Upper lobe of left lung (tissue), 6 donors: Measurements from ENCODE around the gene GPR180. TPM values are rescaled to one million over a fixed set of nuclear protein-coding genes. Genes with fewer than 3 reads are reported as not detected.

Experiments used
- ATAC-seq, 2 donors: fragments of 200-7000 bp; cut with Tn5 transposase; one replicate each; pipeline ENCODE4 v1.9.1; 2022; ENCODE audit warnings: mild to moderate bottlenecking in 2 of 2, moderate library complexity in 2 of 2; ENCODE audit not compliant: low FRiP score in 2 of 2
- DNase-seq, 2 donors: peaks; one replicate each; pipeline ENCODE4 v3.0.0-alpha.2; 2019 to 2020
- H3K27ac ChIP-seq, 4 donors: fragments of 200-600 bp; sonication (generic); one replicate each; pipeline ENCODE4 v1.5.1; 2016 to 2019
- H3K27me3 ChIP-seq, 4 donors: fragments of 200-600 bp; sonication (generic); one replicate each; pipeline ENCODE4 v1.5.1; 2017 to 2019
- H3K36me3 ChIP-seq, 4 donors: fragments of 200-600 bp; sonication (generic); one replicate each; pipeline ENCODE4 v1.5.1; 2016 to 2019
- H3K4me1 ChIP-seq, 4 donors: fragments of 200-600 bp; sonication (generic); one replicate each; pipeline ENCODE4 v1.5.1; 2018 to 2019
- H3K4me3 ChIP-seq, 4 donors: fragments of 200-600 bp; sonication (generic); one replicate each; pipeline ENCODE4 v1.5.1; 2017 to 2019; ENCODE audit warnings: mild to moderate bottlenecking in 2 of 4, moderate library complexity in 1 of 4
- H3K9me3 ChIP-seq, 4 donors: fragments of 200-600 bp; sonication (generic); one replicate each; pipeline ENCODE4 v1.5.1; 2018 to 2019
- EP300 ChIP-seq, 4 donors: sonication (generic); formaldehyde crosslinking; IDR thresholded peaks; one replicate each; pipeline ENCODE4 v1.5.1; 2017; ENCODE audit warnings: antibody characterized with exemption in 4 of 4, control low read depth in 2 of 4
- POLR2A ChIP-seq, 4 donors: fragments of 450-650 bp; IDR thresholded peaks; one replicate each; pipeline ENCODE4 v1.5.1; 2016 to 2017; ENCODE audit warnings: antibody characterized with exemption in 4 of 4, mild to moderate bottlenecking in 2 of 4
- POLR2AphosphoS5 ChIP-seq, 2 donors: sonication (generic); formaldehyde crosslinking; IDR thresholded peaks; one replicate each; pipeline ENCODE4 v1.5.1; 2017; ENCODE audit warnings: antibody characterized with exemption in 2 of 2
- WGBS, 2 donors: methylation state at CpG; one replicate each; pipeline ENCODE4 v1.1.5; 2017 to 2018; 5-methylcytosine and 5-hydroxymethylcytosine counted together
- total RNA-seq, 6 donors: library from RNA; depleted of rRNA in 4 of 6; stranded (reverse); fragments of >200 nt in 4 of 6; gene quantifications; one replicate each; pipeline versions ENCODE4 v1.1.0 to v1.2.1, GENCODE V29; 2016 to 2021
- TF ChIP-seq, protein P1 (sequence below), 6 experiments: fragments of 450-650 bp in 4 of 6; fragments of 200-600 bp in 2 of 6; sonication (generic) in 2 of 6; IDR thresholded peaks; one replicate each; pipeline ENCODE4 v1.5.1; 2016 to 2019; ENCODE audit warnings: antibody characterized with exemption in 6 of 6
- donor health status: DM: no; HTN: no; CAD: no; lungs with moderate emphysema.
- donor health status: DM: no; HTN: yes; CAD: no; lungs with severe emphysema.

GPR180 gene
- total RNA-seq, 6 donors from 2014 or later: 1.6 to 12.2 (median 3.3) TPM

DNA sequence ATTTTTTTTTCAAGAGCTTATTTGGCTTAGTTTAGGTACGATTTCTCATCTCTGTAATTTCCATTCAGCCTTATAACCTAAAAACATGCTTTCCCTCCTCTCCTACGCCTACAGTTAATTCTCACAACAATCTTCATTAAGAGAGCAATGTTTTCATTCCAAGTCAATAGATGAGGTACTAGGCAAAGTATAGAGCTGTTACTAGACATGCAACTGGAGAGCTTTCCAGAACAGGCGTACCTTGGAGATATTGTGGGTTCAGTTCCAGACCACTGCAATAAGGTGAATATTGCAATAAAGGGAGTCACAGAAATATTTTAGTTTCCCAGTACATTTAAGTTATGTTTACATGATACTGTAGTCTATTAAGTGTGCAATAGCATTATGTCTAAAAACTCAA lies 40.5 kb upstream of the GPR180 start:
- H3K27ac ChIP-seq: no peak overlapping the region
- DNase-seq (no peak), ATAC-seq (no peak)
- H3K36me3 ChIP-seq: peaks cover 0 to 5% (median 0%) of the 10 kb centered on the region in 4 donors
- H3K27me3 ChIP-seq: no peaks in the 10 kb centered on the region
- H3K4me3 ChIP-seq: no peak overlapping the region
- no peaks in the 10 kb centered on the region for H3K9me3 ChIP-seq
- TF ChIP-seq, protein P1, sequence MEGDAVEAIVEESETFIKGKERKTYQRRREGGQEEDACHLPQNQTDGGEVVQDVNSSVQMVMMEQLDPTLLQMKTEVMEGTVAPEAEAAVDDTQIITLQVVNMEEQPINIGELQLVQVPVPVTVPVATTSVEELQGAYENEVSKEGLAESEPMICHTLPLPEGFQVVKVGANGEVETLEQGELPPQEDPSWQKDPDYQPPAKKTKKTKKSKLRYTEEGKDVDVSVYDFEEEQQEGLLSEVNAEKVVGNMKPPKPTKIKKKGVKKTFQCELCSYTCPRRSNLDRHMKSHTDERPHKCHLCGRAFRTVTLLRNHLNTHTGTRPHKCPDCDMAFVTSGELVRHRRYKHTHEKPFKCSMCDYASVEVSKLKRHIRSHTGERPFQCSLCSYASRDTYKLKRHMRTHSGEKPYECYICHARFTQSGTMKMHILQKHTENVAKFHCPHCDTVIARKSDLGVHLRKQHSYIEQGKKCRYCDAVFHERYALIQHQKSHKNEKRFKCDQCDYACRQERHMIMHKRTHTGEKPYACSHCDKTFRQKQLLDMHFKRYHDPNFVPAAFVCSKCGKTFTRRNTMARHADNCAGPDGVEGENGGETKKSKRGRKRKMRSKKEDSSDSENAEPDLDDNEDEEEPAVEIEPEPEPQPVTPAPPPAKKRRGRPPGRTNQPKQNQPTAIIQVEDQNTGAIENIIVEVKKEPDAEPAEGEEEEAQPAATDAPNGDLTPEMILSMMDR (IDR thresholded peaks at IDR 0.05): no peak
- no peak for TF ChIP-seq EP300 (IDR thresholded peaks at IDR 0.05)
- no peak for TF ChIP-seq POLR2A (IDR thresholded peaks at IDR 0.05)
- TF ChIP-seq POLR2AphosphoS5 (IDR thresholded peaks at IDR 0.05): no peak
- H3K4me1 ChIP-seq: no peaks in the 10 kb centered on the region
- WGBS, 2 donors: 82 to 91% methylated on average over 3 of the region's 3 CpGs

DNA sequence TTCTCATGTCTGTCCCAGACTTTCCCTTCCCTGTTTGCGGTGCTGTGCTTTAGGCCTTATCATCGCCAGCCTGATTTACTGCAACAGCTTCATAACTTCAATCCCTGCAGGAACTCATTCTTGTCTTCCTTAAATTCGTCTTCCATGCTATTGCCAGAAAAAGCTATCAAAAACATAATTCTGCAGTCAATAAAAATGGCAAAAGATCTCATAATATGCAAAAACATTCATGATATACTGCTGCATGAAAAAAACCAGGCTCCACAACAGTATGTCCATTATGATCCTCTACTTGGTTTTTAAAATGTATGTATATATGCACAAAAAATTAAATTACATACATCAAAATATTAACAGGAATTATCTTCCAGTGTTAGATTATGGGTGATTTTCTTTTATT lies 34.1 kb upstream of the GPR180 start:
- no peak for TF ChIP-seq EP300 (IDR thresholded peaks at IDR 0.05)
- TF ChIP-seq POLR2A (IDR thresholded peaks at IDR 0.05): no peak
- TF ChIP-seq, protein P1 (IDR thresholded peaks at IDR 0.05): no peak
- no peak for TF ChIP-seq POLR2AphosphoS5 (IDR thresholded peaks at IDR 0.05)
- peaks cover 7 to 31% (median 23%) of the 10 kb centered on the region in 4 donors for H3K36me3 ChIP-seq
- H3K4me3 ChIP-seq: no peak overlapping the region
- no peaks in the 10 kb centered on the region for H3K27me3 ChIP-seq
- H3K4me1 ChIP-seq: no peaks in the 10 kb centered on the region
- ATAC-seq: no peak
- DNase-seq: no peak
- 90 to 99% methylated on average over 3 of the region's 3 CpGs for WGBS, 2 donors
- no peak overlapping the region for H3K27ac ChIP-seq
- H3K9me3 ChIP-seq: no peaks in the 10 kb centered on the region

DNA sequence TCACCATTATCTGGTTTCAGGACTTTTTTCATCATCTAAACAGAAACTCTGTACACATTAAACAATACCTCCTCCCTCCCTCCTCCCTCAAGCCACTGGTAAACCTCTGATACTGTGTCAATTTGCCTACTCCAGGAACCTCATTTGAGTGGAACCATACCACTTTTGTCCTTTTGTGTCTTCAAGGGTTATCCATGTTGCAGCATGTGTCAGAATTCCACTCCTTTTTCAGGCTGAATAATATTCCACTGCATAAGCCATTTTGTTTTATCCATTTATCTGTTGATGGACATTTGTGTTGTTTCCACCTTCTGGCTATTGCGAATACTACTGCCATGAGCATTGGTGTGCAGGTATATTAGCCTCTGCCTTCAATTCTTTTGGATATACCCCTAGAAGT lies 33.2 kb upstream of the GPR180 start:
- no peak for DNase-seq
- Histone ChIP-seq H3K27me3 (no peaks in the 10 kb centered on the region), H3K36me3 (peaks cover 8 to 39% (median 29%) of the 10 kb centered on the region in 4 donors), H3K4me3 (no peak overlapping the region), H3K9me3 (no peaks in the 10 kb centered on the region), H3K4me1 (no peaks in the 10 kb centered on the region), H3K27ac (no peak overlapping the region)
- TF ChIP-seq POLR2AphosphoS5 (IDR thresholded peaks at IDR 0.05) (no peak), EP300 (IDR thresholded peaks at IDR 0.05) (no peak), POLR2A (IDR thresholded peaks at IDR 0.05) (no peak)
- TF ChIP-seq, protein P1 (IDR thresholded peaks at IDR 0.05): no peak
- ATAC-seq: no peak
- 92 to 96% methylated on average over 1 of the region's 1 CpG for WGBS, 2 donors

DNA sequence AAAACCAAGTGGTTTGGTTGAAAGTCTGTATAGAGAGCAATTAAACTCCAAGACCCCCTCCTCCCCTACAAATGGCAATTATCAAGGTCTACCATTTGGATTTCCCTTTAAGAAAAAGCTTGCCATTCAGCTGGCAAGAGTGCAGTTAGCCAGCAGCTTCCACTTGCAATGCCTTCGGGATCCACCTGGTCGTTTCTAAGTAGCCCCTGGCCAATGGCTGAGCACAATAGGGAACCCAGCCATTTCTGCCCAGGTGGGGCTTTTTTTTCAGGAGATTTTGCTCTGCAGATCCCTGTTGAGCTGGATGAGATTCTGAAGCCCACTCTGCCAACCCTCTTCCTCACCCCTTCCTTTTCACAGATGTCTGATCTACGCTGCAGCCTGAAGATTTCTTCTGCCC lies 32.0 kb upstream of the GPR180 start:
- WGBS, 2 donors: 94 to 96% methylated on average over 3 of the region's 3 CpGs
- Histone ChIP-seq H3K27ac (no peak overlapping the region), H3K27me3 (no peaks in the 10 kb centered on the region), H3K36me3 (peaks cover 8 to 51% (median 34%) of the 10 kb centered on the region in 4 donors), H3K4me3 (no peak overlapping the region), H3K9me3 (no peaks in the 10 kb centered on the region), H3K4me1 (no peaks in the 10 kb centered on the region)
- DNase-seq: no peak
- ATAC-seq: no peak
- TF ChIP-seq, protein P1 (IDR thresholded peaks at IDR 0.05): no peak
- TF ChIP-seq POLR2A (IDR thresholded peaks at IDR 0.05) (no peak), EP300 (IDR thresholded peaks at IDR 0.05) (no peak), POLR2AphosphoS5 (IDR thresholded peaks at IDR 0.05) (no peak)

DNA sequence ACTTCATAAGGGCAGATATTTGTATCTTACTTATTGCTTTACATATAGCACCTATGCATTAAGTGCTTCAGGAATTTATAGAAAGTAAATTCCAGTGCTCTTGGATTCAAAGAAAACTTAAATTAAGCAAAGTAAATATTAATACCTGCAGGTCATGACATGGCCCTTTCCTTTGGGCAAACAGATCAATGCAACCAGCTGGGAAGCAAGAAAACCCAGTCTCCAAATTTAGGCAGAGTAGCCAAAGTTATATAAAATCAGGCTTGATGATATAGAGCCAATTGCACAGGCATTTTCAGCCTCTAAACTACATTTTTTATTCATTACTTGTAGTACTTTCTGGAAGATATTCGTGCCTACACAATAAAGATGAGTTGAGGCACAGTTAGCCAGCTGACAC lies 22.6 kb upstream of the GPR180 start:
- no peak for DNase-seq
- WGBS, 2 donors: 77 to 84% methylated on average over 1 of the region's 1 CpG
- H3K36me3 ChIP-seq: peaks cover 18 to 91% (median 58%) of the 10 kb centered on the region in 4 donors

More for the DNA sequence above, 22.6 kb upstream of the GPR180 start:
- Histone ChIP-seq H3K27ac (no peak overlapping the region), H3K4me3 (no peak overlapping the region), H3K4me1 (no peaks in the 10 kb centered on the region), H3K9me3 (no peaks in the 10 kb centered on the region), H3K27me3 (no peaks in the 10 kb centered on the region)
- no peak for ATAC-seq
- TF ChIP-seq POLR2AphosphoS5 (IDR thresholded peaks at IDR 0.05) (no peak), EP300 (IDR thresholded peaks at IDR 0.05) (no peak), POLR2A (IDR thresholded peaks at IDR 0.05) (no peak)
- TF ChIP-seq, protein P1 (IDR thresholded peaks at IDR 0.05): no peak
